ENCODE data around the gene IL17D.
"Not testable (repeated sequence)": the region's sequence is repeated elsewhere in the genome, so short reads cannot be mapped to it uniquely, and the experiment has no call there.

IL17D gene

GRCh38 chr13:20679879-20680278, 23.6 kb upstream of the IL17D start:
- no peaks in the 10 kb centered on the region for H3K36me3 ChIP-seq (ENCODE audit: control insufficient read depth, insufficient read depth, low read length)
- no peak overlapping the region for H3K4me3 ChIP-seq (ENCODE audit: low read length)
- no peaks in the 10 kb centered on the region for H3K4me1 ChIP-seq (ENCODE audit: control insufficient read depth, insufficient read depth, low read length)
- no peaks in the 10 kb centered on the region for H3K27me3 ChIP-seq (ENCODE audit: control insufficient read depth, insufficient read depth, low read length)
- no peak overlapping the region for H3K9ac ChIP-seq (ENCODE audit: low read length)
- H3K27ac ChIP-seq (ENCODE audit: low read depth, low read length) = no peak overlapping the region

GRCh38 chr13:20680416-20681080, 23.0 kb upstream of the IL17D start:
- Histone ChIP-seq H3K4me3 (ENCODE audit: low read length) (no peak overlapping the region), H3K9ac (ENCODE audit: low read length) (no peak overlapping the region), H3K27me3 (ENCODE audit: control insufficient read depth, insufficient read depth, low read length) (no peaks in the 10 kb centered on the region), H3K36me3 (ENCODE audit: control insufficient read depth, insufficient read depth, low read length) (no peaks in the 10 kb centered on the region), H3K27ac (ENCODE audit: low read depth, low read length) (no peak overlapping the region), H3K4me1 (ENCODE audit: control insufficient read depth, insufficient read depth, low read length) (no peaks in the 10 kb centered on the region)

DNA sequence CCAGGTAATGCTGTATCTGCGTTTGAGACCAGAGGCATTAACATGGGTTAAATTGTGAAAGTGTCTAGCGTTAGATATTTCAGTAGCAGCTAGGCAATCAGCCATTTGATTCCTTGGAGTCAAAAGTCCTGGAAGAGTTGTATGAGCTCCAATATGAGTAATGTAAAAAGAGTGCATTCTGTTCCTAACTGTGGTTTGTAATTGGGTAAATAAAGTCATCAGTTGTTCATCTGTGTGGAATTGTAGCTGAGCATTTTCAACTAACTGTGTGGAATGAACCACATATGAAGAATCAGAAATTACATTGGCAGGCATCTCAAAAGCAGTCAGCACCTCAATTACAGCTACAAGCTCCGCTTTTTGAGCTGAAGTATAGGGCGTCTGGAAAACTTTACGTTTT, 22.0 kb upstream of the IL17D start:
- H3K4me1 ChIP-seq (ENCODE audit: control insufficient read depth, insufficient read depth, low read length); H3K9ac ChIP-seq (ENCODE audit: low read length); H3K36me3 ChIP-seq (ENCODE audit: control insufficient read depth, insufficient read depth, low read length); H3K4me3 ChIP-seq (ENCODE audit: low read length); H3K27ac ChIP-seq (ENCODE audit: low read depth, low read length); H3K27me3 ChIP-seq (ENCODE audit: control insufficient read depth, insufficient read depth, low read length): not testable (repeated sequence)

DNA sequence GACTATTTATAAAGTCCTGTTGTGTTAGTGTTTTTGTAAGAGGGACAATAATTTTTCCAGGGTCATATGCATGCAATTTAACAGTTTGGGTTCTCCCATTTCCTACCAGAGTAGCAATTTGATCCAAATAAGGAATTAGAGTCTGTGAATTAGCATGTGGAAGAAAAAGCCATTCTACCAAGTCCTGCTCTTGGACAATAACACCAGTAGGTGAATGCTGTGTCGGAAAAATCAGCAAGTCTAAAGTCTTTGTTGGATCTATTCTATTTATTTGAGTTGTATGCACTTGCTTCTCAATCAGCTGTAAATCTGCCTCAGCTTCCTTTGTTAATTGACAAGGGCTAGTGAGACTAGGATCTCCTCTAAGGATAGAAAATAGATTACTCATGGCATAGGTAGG, 21.4 kb upstream of the IL17D start:
- Histone ChIP-seq H3K27me3 (ENCODE audit: control insufficient read depth, insufficient read depth, low read length) (no peaks in the 10 kb centered on the region), H3K9ac (ENCODE audit: low read length) (no peak overlapping the region), H3K4me3 (ENCODE audit: low read length) (no peak overlapping the region), H3K27ac (ENCODE audit: low read depth, low read length) (no peak overlapping the region), H3K4me1 (ENCODE audit: control insufficient read depth, insufficient read depth, low read length) (no peaks in the 10 kb centered on the region), H3K36me3 (ENCODE audit: control insufficient read depth, insufficient read depth, low read length) (no peaks in the 10 kb centered on the region)

- Histone ChIP-seq H3K4me1 (ENCODE audit: control insufficient read depth, insufficient read depth, low read length) (no peaks in the 10 kb centered on the region), H3K27me3 (ENCODE audit: control insufficient read depth, insufficient read depth, low read length) (no peaks in the 10 kb centered on the region), H3K36me3 (ENCODE audit: control insufficient read depth, insufficient read depth, low read length) (no peaks in the 10 kb centered on the region), H3K4me3 (ENCODE audit: low read length) (no peak overlapping the region), H3K27ac (ENCODE audit: low read depth, low read length) (no peak overlapping the region), H3K9ac (ENCODE audit: low read length) (no peak overlapping the region)
Observed at GRCh38 chr13:20684041-20684440, 19.5 kb upstream of the IL17D start.

DNA sequence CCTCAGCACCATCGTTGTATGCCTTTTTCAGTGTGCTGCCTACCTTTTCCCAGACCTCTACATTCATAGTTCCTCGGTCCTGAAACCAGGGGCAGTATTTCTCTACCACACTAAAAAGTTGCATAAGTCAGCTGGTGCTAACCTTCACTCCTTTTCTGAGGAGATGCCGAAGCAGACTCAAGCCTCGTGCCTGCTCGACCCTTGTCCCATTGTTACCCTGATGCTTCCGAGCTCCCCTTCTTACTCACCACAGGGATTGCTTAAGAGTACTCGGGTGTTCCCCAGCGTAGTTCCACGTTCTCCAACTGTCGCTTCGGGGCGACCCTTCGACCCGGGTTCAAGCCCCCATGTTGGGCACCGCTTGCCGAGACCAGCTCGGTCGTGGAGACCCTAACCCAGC, 19.0 kb upstream of the IL17D start:
- Histone ChIP-seq H3K27me3 (ENCODE audit: control insufficient read depth, insufficient read depth, low read length) (no peaks in the 10 kb centered on the region), H3K27ac (ENCODE audit: low read depth, low read length) (no peak overlapping the region), H3K9ac (ENCODE audit: low read length) (no peak overlapping the region), H3K36me3 (ENCODE audit: control insufficient read depth, insufficient read depth, low read length) (no peaks in the 10 kb centered on the region), H3K4me1 (ENCODE audit: control insufficient read depth, insufficient read depth, low read length) (no peaks in the 10 kb centered on the region), H3K4me3 (ENCODE audit: low read length) (no peak overlapping the region)

GRCh38 chr13:20685092-20685491, 18.4 kb upstream of the IL17D start:
- Histone ChIP-seq H3K36me3 (ENCODE audit: control insufficient read depth, insufficient read depth, low read length) (no peaks in the 10 kb centered on the region), H3K4me3 (ENCODE audit: low read length) (no peak overlapping the region), H3K9ac (ENCODE audit: low read length) (no peak overlapping the region), H3K27me3 (ENCODE audit: control insufficient read depth, insufficient read depth, low read length) (no peaks in the 10 kb centered on the region), H3K4me1 (ENCODE audit: control insufficient read depth, insufficient read depth, low read length) (no peaks in the 10 kb centered on the region), H3K27ac (ENCODE audit: low read depth, low read length) (no peak overlapping the region)

- no peaks in the 10 kb centered on the region for H3K27me3 ChIP-seq (ENCODE audit: control insufficient read depth, insufficient read depth, low read length)
- no peak overlapping the region for H3K4me3 ChIP-seq (ENCODE audit: low read length)
- no peaks in the 10 kb centered on the region for H3K4me1 ChIP-seq (ENCODE audit: control insufficient read depth, insufficient read depth, low read length)
- no peak overlapping the region for H3K27ac ChIP-seq (ENCODE audit: low read depth, low read length)
- no peaks in the 10 kb centered on the region for H3K36me3 ChIP-seq (ENCODE audit: control insufficient read depth, insufficient read depth, low read length)
- no peak overlapping the region for H3K9ac ChIP-seq (ENCODE audit: low read length)
Observed at GRCh38 chr13:20686167-20686566, 17.3 kb upstream of the IL17D start.

DNA sequence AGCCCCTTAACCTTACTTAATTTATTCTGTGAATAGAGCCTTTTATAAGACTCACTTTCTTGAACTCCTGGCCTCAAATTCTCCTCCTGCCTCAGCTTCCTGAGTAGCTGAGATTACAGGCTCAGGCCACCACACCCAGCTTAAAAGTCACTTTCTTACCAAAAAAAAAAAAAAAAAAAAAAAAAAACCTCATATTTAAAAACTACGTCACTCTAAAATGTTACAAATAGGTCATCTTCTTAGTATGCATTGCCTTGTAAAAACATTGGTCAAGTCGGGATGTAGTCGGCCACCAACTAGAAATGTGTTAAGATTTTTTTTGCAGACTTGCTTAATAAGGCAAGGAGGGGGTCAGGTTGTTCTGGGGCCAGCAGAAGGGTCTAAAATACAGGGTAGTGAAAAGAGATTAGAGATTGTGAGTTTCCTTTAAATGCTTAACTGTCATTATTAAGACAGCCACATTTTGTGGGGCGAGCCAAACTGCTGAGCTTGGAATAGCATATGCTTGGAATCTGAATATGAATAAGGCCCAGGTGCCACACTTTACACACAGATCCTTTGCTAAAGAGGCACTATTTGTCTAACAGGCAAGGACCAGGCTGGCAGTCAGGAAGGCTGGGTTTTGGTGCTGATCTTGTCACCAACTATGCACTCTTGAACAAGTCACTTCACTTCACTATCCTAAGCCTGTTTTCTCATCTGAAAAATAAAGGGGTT, 16.5 kb upstream of the IL17D start:
- no peaks in the 10 kb centered on the region for H3K27me3 ChIP-seq (ENCODE audit: control insufficient read depth, insufficient read depth, low read length)
- H3K36me3 ChIP-seq (ENCODE audit: control insufficient read depth, insufficient read depth, low read length) = no peaks in the 10 kb centered on the region
- no peak overlapping the region for H3K27ac ChIP-seq (ENCODE audit: low read depth, low read length)
- H3K9ac ChIP-seq (ENCODE audit: low read length) = no peak overlapping the region
- H3K4me3 ChIP-seq (ENCODE audit: low read length) = no peak overlapping the region
- no peaks in the 10 kb centered on the region for H3K4me1 ChIP-seq (ENCODE audit: control insufficient read depth, insufficient read depth, low read length)

DNA sequence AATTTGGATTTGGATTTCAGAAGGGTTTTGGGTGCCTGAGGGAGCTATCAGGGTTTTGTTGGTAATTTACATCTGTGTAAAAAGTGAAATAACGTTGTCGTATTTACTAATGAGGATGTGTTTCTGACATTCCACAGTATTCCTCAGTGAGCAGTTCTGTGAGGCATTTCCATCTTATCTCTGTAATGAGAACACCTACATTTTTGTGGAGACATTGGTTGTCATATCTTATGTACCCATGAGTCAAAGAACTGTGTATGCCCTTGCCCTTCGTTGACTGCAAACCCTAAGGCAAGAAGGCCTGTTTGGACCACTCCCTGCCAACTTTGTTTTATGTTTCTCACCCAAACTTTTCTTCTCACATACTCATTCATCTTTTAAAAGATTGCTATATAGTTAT, 14.2 kb upstream of the IL17D start:
- H3K4me1 ChIP-seq (ENCODE audit: control insufficient read depth, insufficient read depth, low read length) = no peaks in the 10 kb centered on the region
- no peaks in the 10 kb centered on the region for H3K27me3 ChIP-seq (ENCODE audit: control insufficient read depth, insufficient read depth, low read length)
- H3K4me3 ChIP-seq (ENCODE audit: low read length) = no peak overlapping the region
- no peak overlapping the region for H3K27ac ChIP-seq (ENCODE audit: low read depth, low read length)
- H3K9ac ChIP-seq (ENCODE audit: low read length) = no peak overlapping the region
- H3K36me3 ChIP-seq (ENCODE audit: control insufficient read depth, insufficient read depth, low read length) = no peaks in the 10 kb centered on the region

DNA sequence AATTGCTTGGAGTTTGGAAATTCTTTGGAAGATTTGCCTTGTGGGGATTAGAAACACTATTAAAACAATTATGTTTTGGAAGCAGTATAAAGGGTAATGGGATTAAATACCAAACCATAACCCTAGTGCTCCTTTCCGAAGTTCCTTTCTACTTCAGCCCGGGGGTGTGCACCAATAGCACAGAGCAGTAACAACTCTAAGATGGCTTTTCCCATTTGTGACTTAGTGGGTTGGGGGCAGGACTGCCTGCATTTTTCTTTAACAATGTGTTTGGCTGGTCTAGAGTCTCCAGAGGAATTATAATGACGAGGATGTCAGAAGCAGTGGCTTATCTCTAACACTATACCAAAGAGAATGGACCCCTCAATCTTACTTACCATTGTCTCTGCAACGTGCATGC, 11.9 kb upstream of the IL17D start:
- Histone ChIP-seq H3K4me1 (ENCODE audit: control insufficient read depth, insufficient read depth, low read length) (no peaks in the 10 kb centered on the region), H3K36me3 (ENCODE audit: control insufficient read depth, insufficient read depth, low read length) (no peaks in the 10 kb centered on the region), H3K9ac (ENCODE audit: low read length) (no peak overlapping the region), H3K27me3 (ENCODE audit: control insufficient read depth, insufficient read depth, low read length) (no peaks in the 10 kb centered on the region), H3K4me3 (ENCODE audit: low read length) (no peak overlapping the region), H3K27ac (ENCODE audit: low read depth, low read length) (no peak overlapping the region)

DNA sequence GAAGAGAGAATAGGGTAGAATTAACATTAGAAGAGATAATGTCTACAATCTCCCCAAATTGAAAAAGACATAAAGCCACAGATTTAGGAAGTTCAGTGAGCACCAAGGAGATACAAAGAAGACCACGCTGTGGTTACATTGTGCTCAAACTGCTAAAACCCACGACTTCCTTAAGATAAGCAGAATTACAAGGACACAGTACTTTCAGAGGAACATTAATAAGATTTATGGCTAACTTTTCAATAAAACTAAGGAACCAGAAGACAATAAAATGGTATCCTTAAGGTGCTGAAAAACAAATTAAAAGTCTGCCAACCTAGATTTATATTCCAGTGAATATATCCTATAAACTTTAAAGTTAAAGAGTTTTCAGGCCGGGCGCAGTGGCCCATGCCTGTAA, 7.4 kb upstream of the IL17D start:
- H3K27ac ChIP-seq (ENCODE audit: low read depth, low read length) = no peak overlapping the region
- H3K27me3 ChIP-seq (ENCODE audit: control insufficient read depth, insufficient read depth, low read length) = no peaks in the 10 kb centered on the region
- H3K4me1 ChIP-seq (ENCODE audit: control insufficient read depth, insufficient read depth, low read length) = no peaks in the 10 kb centered on the region
- H3K9ac ChIP-seq (ENCODE audit: low read length) = no peak overlapping the region
- H3K36me3 ChIP-seq (ENCODE audit: control insufficient read depth, insufficient read depth, low read length) = no peaks in the 10 kb centered on the region
- H3K4me3 ChIP-seq (ENCODE audit: low read length) = no peak overlapping the region

DNA sequence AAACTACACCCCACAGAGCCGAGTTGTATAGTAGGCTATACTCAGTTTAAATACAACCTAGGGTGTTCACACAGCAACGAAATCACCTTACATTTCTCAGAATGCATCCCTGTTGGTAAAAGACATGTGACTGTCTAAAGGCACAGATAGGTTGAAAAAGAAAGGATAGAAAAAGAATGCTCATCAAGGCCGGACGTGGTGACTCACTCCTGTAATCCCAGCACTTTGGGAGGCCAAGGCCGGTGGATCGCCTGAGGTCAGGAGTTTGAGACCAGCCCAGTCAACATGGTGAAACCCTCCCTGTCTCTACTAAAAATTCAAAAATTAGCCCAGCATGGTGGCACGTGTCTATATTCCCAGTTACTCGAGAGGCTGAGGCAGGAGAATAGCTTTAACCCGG, 3.8 kb upstream of the IL17D start:
- Histone ChIP-seq H3K36me3 (ENCODE audit: control insufficient read depth, insufficient read depth, low read length) (no peaks in the 10 kb centered on the region), H3K4me1 (ENCODE audit: control insufficient read depth, insufficient read depth, low read length) (peaks cover 2% of the 10 kb centered on the region), H3K4me3 (ENCODE audit: low read length) (no peak overlapping the region), H3K9ac (ENCODE audit: low read length) (no peak overlapping the region), H3K27me3 (ENCODE audit: control insufficient read depth, insufficient read depth, low read length) (no peaks in the 10 kb centered on the region), H3K27ac (ENCODE audit: low read depth, low read length) (no peak overlapping the region)

Data from rectal smooth muscle tissue (tissue), 1 donor.